Panc1 (cell line): ENCODE data around the gene GMFB.

Experiments used
- CTCF ChIP-seq: fragments of 450-650 bp; IDR thresholded peaks from 2 replicates; pipeline ENCODE4 v1.5.1; 2017; ENCODE audit warnings: mild to moderate bottlenecking
- POLR2AphosphoS5 ChIP-seq: IDR thresholded peaks from 2 replicates; pipeline ENCODE4 v1.6.1; 2012; ENCODE audit warnings: mild to moderate bottlenecking, low read depth, low read length, moderate library complexity

DNA sequence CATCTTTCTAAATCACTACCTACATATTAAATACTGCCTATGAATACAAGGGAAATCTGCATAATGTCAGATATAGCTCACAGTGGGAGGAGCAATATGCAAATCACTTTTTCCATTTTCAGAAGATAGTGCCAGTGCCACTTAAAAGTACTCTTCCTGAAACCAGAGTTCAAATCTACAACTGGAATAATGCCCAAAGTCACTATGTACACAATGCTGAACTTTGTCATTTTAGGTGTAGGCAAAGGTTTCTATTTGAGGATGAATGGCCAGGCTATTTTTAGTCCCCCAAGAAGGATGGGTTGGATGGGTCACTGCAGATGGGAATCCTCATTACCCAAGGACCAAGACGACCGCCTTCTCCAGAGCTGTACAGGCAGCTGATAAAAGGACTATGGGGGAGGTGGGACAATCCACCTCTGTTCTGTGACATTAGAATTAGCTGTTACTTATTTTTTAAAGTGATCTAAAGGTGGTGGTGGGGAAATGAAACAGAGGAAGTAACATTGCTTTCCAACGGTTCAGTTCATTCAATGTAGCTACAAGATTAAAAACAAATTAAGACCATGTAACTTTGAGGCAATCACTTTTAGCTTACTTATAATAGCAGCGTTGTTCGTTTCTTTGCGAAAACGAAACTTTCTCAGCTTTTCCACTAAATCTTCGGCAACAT lies 5.6 kb downstream of the GMFB start:
- TF ChIP-seq POLR2AphosphoS5 (no peak), CTCF (no peak)
